HCT116 (cell line): ENCODE results near the gene GRK5. TPM values are rescaled to one million over a fixed set of nuclear protein-coding genes. Genes with fewer than 3 reads are reported as not detected.

Experiments used
- ATAC-seq: fragments of 200-7000 bp; cut with Tn5 transposase; 2 replicates; pipeline ENCODE4 v1.9.1; 2020; ENCODE audit warnings: mild to moderate bottlenecking, moderate library complexity
- BruUV-seq: library from RNA; stranded (reverse); fragments of 400-500 nt; replicated peaks from 2 replicates; lab custom pipeline; 2021; lab: Mats Ljungman, UMichigan
- CTCF ChIA-PET: fragments of 300-600 bp; sonication (Branson Sonifier 250); formaldehyde crosslinking; loops from one replicate; lab custom pipeline; 2021; ENCODE audit warnings: antibody characterized with exemption; lab: Charles Lee
- POLR2A ChIA-PET: fragments of 300-600, 350-600 bp; sonication (Branson Sonifier 250); formaldehyde crosslinking; loops from one replicate; lab custom pipeline; 2021; ENCODE audit warnings: antibody characterized with exemption; lab: Charles Lee
- RAD21 ChIA-PET, 2 experiments: fragments of 300-600 bp; sonication (Branson Sonifier 250); formaldehyde crosslinking; loops; one replicate each; lab custom pipeline; 2023; ENCODE audit warnings: low total read pairs in 2 of 2; ENCODE audit not compliant: uncharacterized antibody in 2 of 2, unreplicated experiment in 2 of 2, low non-redundant PET in 1 of 2; lab: Charles Lee
- DNase-seq: peaks from one replicate; pipeline ENCODE4 v3.0.0-alpha.2; 2010; ENCODE audit warnings: low read depth, low spot score
- H2AFZ ChIP-seq: fragments of 200-600 bp; shearing (Covaris generic), sonication (generic); 2 replicates; pipeline ENCODE4 v1.6.1; 2017; ENCODE audit warnings: low read depth, mixed run types, mixed read lengths, antibody characterized with exemption, low read length; ENCODE audit not compliant: poor library complexity, severe bottlenecking
- H3K27ac ChIP-seq: 2 replicates; pipeline ENCODE4 v1.5.1; 2012; ENCODE audit warnings: low read depth, low read length
- H3K27me3 ChIP-seq: fragments of 200-600 bp; sonication (generic); 2 replicates; pipeline ENCODE4 v1.6.1; 2016; ENCODE audit warnings: mixed run types, low read length, mixed read lengths; ENCODE audit not compliant: insufficient read depth
- H3K36me3 ChIP-seq, 2 experiments: fragments of 200-500 bp in 1 of 2; fragments of 200-600 bp in 1 of 2; sonication (Bioruptor generic) in 1 of 2; sonication (generic) in 1 of 2; 2 replicates each; pipeline versions ENCODE4 v1.5.1 to v1.6.1; 2014 to 2016; ENCODE audit warnings: low read length in 2 of 2, inconsistent platforms in 1 of 2, mixed read lengths in 1 of 2, mixed run types in 1 of 2; ENCODE audit not compliant: insufficient read depth in 2 of 2, control insufficient read depth in 1 of 2
- H3K4me1 ChIP-seq, 2 experiments: fragments of 200-600 bp in 1 of 2; sonication (generic) in 1 of 2; 2 replicates each; pipeline versions ENCODE4 v1.5.1 to v1.6.1; 2012 to 2017; ENCODE audit warnings: low read length in 2 of 2, inconsistent platforms in 1 of 2, mild to moderate bottlenecking in 1 of 2, mixed read lengths in 1 of 2, mixed run types in 1 of 2, moderate library complexity in 1 of 2; ENCODE audit not compliant: insufficient read depth in 2 of 2, control insufficient read depth in 1 of 2
- H3K4me2 ChIP-seq: fragments of 200-600 bp; sonication (generic); 2 replicates; pipeline ENCODE4 v1.6.1; 2017; ENCODE audit warnings: mixed run types, low read length, mixed read lengths
- H3K4me3 ChIP-seq, 2 experiments: fragments of 200-600 bp in 1 of 2; sonication (generic) in 1 of 2; replicated peaks in 1 of 2; 2 replicates each; pipeline ENCODE4 v1.5.1; 2011 to 2016; ENCODE audit warnings: low read length in 2 of 2, control low read depth in 1 of 2, low read depth in 1 of 2, mild to moderate bottlenecking in 1 of 2, mixed read lengths in 1 of 2, mixed run types in 1 of 2
- H3K79me2 ChIP-seq: fragments of 200-600 bp; sonication (generic); 2 replicates; pipeline ENCODE4 v1.6.1; 2017; ENCODE audit warnings: mild to moderate bottlenecking, mixed run types, low read length, moderate library complexity, mixed read lengths; ENCODE audit not compliant: insufficient read depth
- H3K9ac ChIP-seq: fragments of 200-600 bp; sonication (generic); 2 replicates; pipeline ENCODE4 v1.6.1; 2016; ENCODE audit warnings: low read length, mixed read lengths
- H3K9me2 ChIP-seq: fragments of 200-600 bp; sonication (generic), shearing (Covaris generic); 2 replicates; pipeline ENCODE4 v1.6.1; 2017; ENCODE audit warnings: mixed run types, mild to moderate bottlenecking, moderate library complexity; ENCODE audit not compliant: insufficient read depth
- H3K9me3 ChIP-seq, 2 experiments: fragments of 200-500 bp in 1 of 2; fragments of 200-600 bp in 1 of 2; sonication (Bioruptor generic) in 1 of 2; sonication (generic) in 1 of 2; 2 replicates each; pipeline ENCODE4 v1.6.1; 2014 to 2017; ENCODE audit warnings: low read length in 2 of 2, mixed read lengths in 2 of 2, inconsistent platforms in 1 of 2, low read depth in 1 of 2, mild to moderate bottlenecking in 1 of 2, mixed run types in 1 of 2, moderate library complexity in 1 of 2; ENCODE audit not compliant: control insufficient read depth in 1 of 2, insufficient read depth in 1 of 2
- H4K20me1 ChIP-seq: fragments of 200-600 bp; sonication (generic), shearing (Covaris generic); 2 replicates; pipeline ENCODE4 v1.6.1; 2017; ENCODE audit warnings: mixed run types, mild to moderate bottlenecking, moderate library complexity; ENCODE audit not compliant: insufficient read depth
- ATF3 ChIP-seq: IDR thresholded peaks from 2 replicates; pipeline ENCODE4 v1.6.1; 2012
- CBX3 ChIP-seq: IDR thresholded peaks from 2 replicates; pipeline ENCODE4 v1.6.1; 2012; ENCODE audit warnings: low read depth
- CEBPB ChIP-seq: IDR thresholded peaks from 2 replicates; pipeline ENCODE4 v1.6.1; 2012; ENCODE audit warnings: low read depth
- MAX ChIP-seq: IDR thresholded peaks from 2 replicates; pipeline ENCODE4 v1.6.1; 2012
- POLR2AphosphoS5 ChIP-seq: IDR thresholded peaks from 2 replicates; pipeline ENCODE4 v1.6.1; 2011; ENCODE audit warnings: mild to moderate bottlenecking, low read depth, low read length, moderate library complexity
- RAD21 ChIP-seq: IDR thresholded peaks from 2 replicates; pipeline ENCODE4 v1.6.1; 2012; ENCODE audit warnings: low read depth, mild to moderate bottlenecking
- SRF ChIP-seq: IDR thresholded peaks from 2 replicates; pipeline ENCODE4 v1.6.1; 2012; ENCODE audit warnings: low read depth
- TCF7L2 ChIP-seq: IDR thresholded peaks from 2 replicates; pipeline ENCODE4 v1.7.0; 2011; ENCODE audit warnings: borderline replicate concordance, inconsistent platforms; ENCODE audit not compliant: insufficient read depth, insufficient read length; ENCODE audit errors: extremely low read depth
- YY1 ChIP-seq: IDR thresholded peaks from 2 replicates; pipeline ENCODE4 v1.6.1; 2011; ENCODE audit warnings: low read length, low read depth, moderate library complexity, mild to moderate bottlenecking; ENCODE audit not compliant: insufficient replicate concordance; ENCODE audit errors: extremely low read depth
- ZBTB33 ChIP-seq: IDR thresholded peaks from 2 replicates; pipeline ENCODE4 v1.6.1; 2011; ENCODE audit warnings: mild to moderate bottlenecking, low read length, moderate library complexity; ENCODE audit not compliant: insufficient replicate concordance; ENCODE audit errors: extremely low read depth
- ZFX ChIP-seq: fragments of 450-650 bp; IDR thresholded peaks from 2 replicates; pipeline ENCODE4 v1.6.1; 2017
- ZNF274 ChIP-seq: fragments of 200-500 bp; sonication (Bioruptor generic); IDR thresholded peaks from 2 replicates; pipeline ENCODE4 v1.6.1; 2014; ENCODE audit warnings: mild to moderate bottlenecking, low read depth, low read length, inconsistent platforms
- intact Hi-C: fragments of 100-400 bp; cut with micrococcal nuclease; formaldehyde crosslinking; loops from 2 replicates; pipeline ENCODE4 v1.10.0; 2022
- total RNA-seq: library from RNA; stranded (reverse); gene quantifications from one replicate; pipeline ENCODE4 v1.2.1, GENCODE V29; 2021; ENCODE audit not compliant: unreplicated experiment

The GRK5 gene
- total RNA-seq, 1 experiment from 2014 or later, result 7.3 TPM

- Histone ChIP-seq H4K20me1 (no peaks in the 10 kb centered on the region), H3K9me3 (no peaks in the 10 kb centered on the region), H2AFZ (no peak overlapping the region), H3K4me1 (no peaks in the 10 kb centered on the region), H3K36me3 (no peaks in the 10 kb centered on the region), H3K79me2 (no peaks in the 10 kb centered on the region), H3K27ac (no peak overlapping the region), H3K27me3 (no peaks in the 10 kb centered on the region), H3K9ac (no peak overlapping the region), H3K4me2 (no peak overlapping the region), H3K9me2 (no peaks in the 10 kb centered on the region), H3K4me3 (no peak overlapping the region)
- DNase-seq (no peak), ATAC-seq (no peak)
- intact Hi-C loops, result no loop called here
- ChIA-PET RAD21 (interaction anchor here in 1 of 2 experiments (0.9 kb wide), 1 partner anchor 240 kb away, joined by 4 read pairs; no protein-coding TSS in a partner anchor), CTCF (interaction anchor here (0.7 to 2.4 kb wide), 2 partner anchors 233 to 236 kb away, joined by 3 to 6 read pairs; partner anchors contain the start of gene GRK5), POLR2A (no interaction called here)
- BruUV-seq, result no TSS peak
- TF ChIP-seq MAX (no peak), TCF7L2 (no peak), CEBPB (no peak), ZBTB33 (no peak), ATF3 (no peak), POLR2AphosphoS5 (no peak), ZNF274 (no peak), YY1 (no peak), SRF (no peak), ZFX (no peak), CBX3 (no peak), RAD21 (no peak)
Observed at GRCh38 chr10:119439922-119440321, 232.6 kb downstream of the GRK5 start.
